HG03135 (cell line): ENCODE measurements around the gene NDUFAF7.
"Not testable (repeated sequence)": the region's sequence is repeated elsewhere in the genome, so short reads cannot be mapped to it uniquely, and the experiment has no call there.

Experiments
- ATAC-seq: cut with Tn5 transposase; IDR thresholded peaks from one replicate; pipeline ENCODE4 v1.9.1; 2021; ENCODE audit warnings: mild to moderate bottlenecking, moderate library complexity; ENCODE audit not compliant: unreplicated experiment

NDUFAF7 gene

GRCh38 chr2:37276291-37276690 lies 44.8 kb downstream of the NDUFAF7 start:
- no peak for ATAC-seq

GRCh38 chr2:37281916-37282315 lies 50.5 kb downstream of the NDUFAF7 start:
- ATAC-seq, result no peak

GRCh38 chr2:37282746-37283145 lies 51.3 kb downstream of the NDUFAF7 start:
- no peak for ATAC-seq

GRCh38 chr2:37283207-37283606 lies 51.7 kb downstream of the NDUFAF7 start:
- no peak for ATAC-seq

GRCh38 chr2:37284381-37284780 lies 52.9 kb downstream of the NDUFAF7 start:
- no peak for ATAC-seq

GRCh38 chr2:37287966-37288365 lies 56.5 kb downstream of the NDUFAF7 start:
- ATAC-seq, result no peak

GRCh38 chr2:37291680-37292079 lies 60.2 kb downstream of the NDUFAF7 start:
- no peak for ATAC-seq

GRCh38 chr2:37294858-37295257 lies 63.4 kb downstream of the NDUFAF7 start:
- ATAC-seq, result not testable (repeated sequence)

GRCh38 chr2:37295469-37296073 lies 64.1 kb downstream of the NDUFAF7 start:
- no peak for ATAC-seq

- no peak for ATAC-seq
Measured at GRCh38 chr2:37297632-37298031, 66.2 kb downstream of the NDUFAF7 start.
